ENCODE results near the gene SPOCK3. TPM values are rescaled to one million over a fixed set of nuclear protein-coding genes. Genes with fewer than 3 reads are reported as not detected.

SPOCK3 gene
- total RNA-seq, 1 donor from 2014 or later = not detected

DNA sequence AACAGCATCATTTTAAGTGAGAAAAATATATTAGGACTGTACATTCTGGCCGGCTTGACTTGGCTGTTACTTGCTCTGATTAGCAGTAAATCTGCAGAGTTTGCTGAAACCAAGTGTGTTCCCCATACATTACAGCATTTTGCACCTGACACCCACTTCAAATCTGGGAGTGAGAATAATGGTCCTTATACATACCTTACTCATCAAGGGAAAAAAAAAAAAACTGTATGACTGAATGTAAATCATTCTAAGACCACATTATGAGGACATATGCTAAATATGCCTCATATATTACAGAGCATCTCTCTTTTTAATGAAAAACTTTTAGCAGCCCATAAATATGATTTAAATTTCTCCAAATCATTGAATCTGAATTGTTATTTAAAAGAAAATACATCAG lies 406.7 kb downstream of the SPOCK3 start:
- TF ChIP-seq, protein P1, sequence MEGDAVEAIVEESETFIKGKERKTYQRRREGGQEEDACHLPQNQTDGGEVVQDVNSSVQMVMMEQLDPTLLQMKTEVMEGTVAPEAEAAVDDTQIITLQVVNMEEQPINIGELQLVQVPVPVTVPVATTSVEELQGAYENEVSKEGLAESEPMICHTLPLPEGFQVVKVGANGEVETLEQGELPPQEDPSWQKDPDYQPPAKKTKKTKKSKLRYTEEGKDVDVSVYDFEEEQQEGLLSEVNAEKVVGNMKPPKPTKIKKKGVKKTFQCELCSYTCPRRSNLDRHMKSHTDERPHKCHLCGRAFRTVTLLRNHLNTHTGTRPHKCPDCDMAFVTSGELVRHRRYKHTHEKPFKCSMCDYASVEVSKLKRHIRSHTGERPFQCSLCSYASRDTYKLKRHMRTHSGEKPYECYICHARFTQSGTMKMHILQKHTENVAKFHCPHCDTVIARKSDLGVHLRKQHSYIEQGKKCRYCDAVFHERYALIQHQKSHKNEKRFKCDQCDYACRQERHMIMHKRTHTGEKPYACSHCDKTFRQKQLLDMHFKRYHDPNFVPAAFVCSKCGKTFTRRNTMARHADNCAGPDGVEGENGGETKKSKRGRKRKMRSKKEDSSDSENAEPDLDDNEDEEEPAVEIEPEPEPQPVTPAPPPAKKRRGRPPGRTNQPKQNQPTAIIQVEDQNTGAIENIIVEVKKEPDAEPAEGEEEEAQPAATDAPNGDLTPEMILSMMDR (IDR thresholded peaks at IDR 0.05) = no peak
- H3K27ac ChIP-seq = no peak overlapping the region
- H3K4me3 ChIP-seq = no peak overlapping the region
- no peaks in the 10 kb centered on the region for H3K27me3 ChIP-seq
- intact Hi-C loops (cut with DNase I) = no loop called here
- DNase-seq (ENCODE audit: low spot score in 2 of 2) = no peak
- H3K9me3 ChIP-seq = no peaks in the 10 kb centered on the region
- no peaks in the 10 kb centered on the region for H3K36me3 ChIP-seq
- H3K4me1 ChIP-seq = no peaks in the 10 kb centered on the region

DNA sequence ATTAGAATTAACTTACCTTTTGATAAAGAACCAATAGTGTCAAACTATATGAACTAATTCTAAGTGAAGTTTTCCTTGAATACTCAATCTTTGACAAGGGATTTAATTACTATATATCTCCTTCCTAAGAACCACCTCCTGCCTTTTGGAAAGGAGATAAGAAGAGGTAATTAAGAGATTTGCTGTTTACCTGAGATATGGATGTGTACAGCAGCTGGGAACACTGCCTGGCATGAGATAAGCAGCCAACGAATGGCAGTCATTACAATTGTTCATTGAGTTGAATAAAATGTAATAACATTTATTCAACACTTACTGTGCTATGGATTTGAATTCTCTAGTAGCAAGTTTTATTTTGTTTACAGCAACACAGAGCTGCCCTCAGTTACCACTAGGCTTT lies 407.1 kb downstream of the SPOCK3 start:
- Histone ChIP-seq H3K4me3 (no peak overlapping the region), H3K36me3 (no peaks in the 10 kb centered on the region), H3K9me3 (no peaks in the 10 kb centered on the region), H3K4me1 (no peaks in the 10 kb centered on the region), H3K27me3 (no peaks in the 10 kb centered on the region), H3K27ac (no peak overlapping the region)
- intact Hi-C loops (cut with DNase I) = no loop called here
- TF ChIP-seq, protein P1 (IDR thresholded peaks at IDR 0.05) = no peak
- no peak for DNase-seq (ENCODE audit: low spot score in 2 of 2)

DNA sequence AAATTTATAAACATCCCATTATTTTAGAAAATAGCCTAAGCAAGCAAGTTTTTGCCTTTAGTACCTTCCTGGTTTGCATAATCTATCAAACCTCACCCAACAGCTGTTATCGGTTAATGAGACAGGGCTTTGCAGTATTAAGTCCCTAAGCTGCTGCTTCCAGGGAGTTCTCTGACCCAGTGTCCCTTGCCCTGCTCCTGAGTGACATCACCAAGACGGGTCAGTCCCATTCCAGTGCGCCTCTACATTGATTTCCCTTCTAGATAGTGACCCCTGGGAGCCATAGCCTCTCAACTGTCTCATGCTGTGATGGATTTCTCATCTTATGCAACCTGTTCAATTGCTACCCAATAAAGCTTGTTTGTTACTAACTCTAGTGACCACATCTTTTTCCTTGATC lies 410.4 kb downstream of the SPOCK3 start:
- Histone ChIP-seq H3K27ac (no peak overlapping the region), H3K4me3 (no peak overlapping the region), H3K4me1 (no peaks in the 10 kb centered on the region), H3K27me3 (no peaks in the 10 kb centered on the region), H3K36me3 (no peaks in the 10 kb centered on the region), H3K9me3 (no peaks in the 10 kb centered on the region)
- DNase-seq (ENCODE audit: low spot score in 2 of 2) = no peak
- TF ChIP-seq, protein P1 (IDR thresholded peaks at IDR 0.05) = no peak
- intact Hi-C loops (cut with DNase I) = no loop called here

DNA sequence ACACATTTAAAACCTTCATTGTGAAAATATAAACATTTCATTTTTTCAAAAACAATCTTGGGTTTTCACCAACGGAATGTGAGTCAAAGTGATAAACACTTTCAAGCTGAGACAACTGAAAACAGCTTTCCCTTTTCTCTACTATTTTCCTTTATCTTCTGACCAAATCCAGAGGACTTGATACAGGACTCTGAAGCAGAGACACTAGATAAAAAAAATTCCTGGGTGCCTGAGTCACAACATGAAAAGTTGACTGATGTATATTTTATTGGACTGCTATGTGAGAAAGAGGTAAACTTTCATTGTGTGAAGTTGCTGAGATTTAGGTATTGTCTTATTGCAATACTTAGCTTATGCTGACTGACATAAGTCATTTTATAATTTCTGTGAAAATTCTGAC lies 411.2 kb downstream of the SPOCK3 start:
- no peak overlapping the region for H3K27ac ChIP-seq
- intact Hi-C loops (cut with DNase I) = no loop called here
- H3K36me3 ChIP-seq = no peaks in the 10 kb centered on the region
- TF ChIP-seq, protein P1 (IDR thresholded peaks at IDR 0.05) = no peak
- H3K4me1 ChIP-seq = no peaks in the 10 kb centered on the region
- H3K9me3 ChIP-seq = no peaks in the 10 kb centered on the region
- no peaks in the 10 kb centered on the region for H3K27me3 ChIP-seq
- no peak overlapping the region for H3K4me3 ChIP-seq
- DNase-seq (ENCODE audit: low spot score in 2 of 2) = no peak

DNA sequence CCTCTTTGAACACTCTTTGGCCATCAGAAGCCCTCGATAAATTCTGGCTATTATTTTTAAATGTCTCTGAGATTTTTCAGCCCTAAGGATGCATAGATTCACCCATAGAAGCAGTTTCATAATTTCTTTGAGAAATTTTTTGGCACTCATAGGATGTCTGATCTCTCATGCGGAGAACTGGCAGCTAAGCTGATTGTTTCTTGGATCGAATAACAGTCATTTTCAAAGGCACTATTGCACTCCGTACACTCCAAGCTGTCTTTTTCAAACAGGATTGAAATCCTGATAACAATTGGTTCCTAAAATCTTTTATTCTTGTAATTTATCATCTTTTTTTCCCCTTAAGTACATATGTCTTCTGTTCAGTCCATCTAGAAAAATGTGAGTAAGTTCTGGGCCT lies 411.9 kb downstream of the SPOCK3 start:
- Histone ChIP-seq H3K27me3 (no peaks in the 10 kb centered on the region), H3K9me3 (no peaks in the 10 kb centered on the region), H3K27ac (no peak overlapping the region), H3K4me3 (no peak overlapping the region), H3K36me3 (no peaks in the 10 kb centered on the region), H3K4me1 (no peaks in the 10 kb centered on the region)
- TF ChIP-seq, protein P1 (IDR thresholded peaks at IDR 0.05) = no peak
- DNase-seq (ENCODE audit: low spot score in 2 of 2) = no peak
- intact Hi-C loops (cut with DNase I) = no loop called here

DNA sequence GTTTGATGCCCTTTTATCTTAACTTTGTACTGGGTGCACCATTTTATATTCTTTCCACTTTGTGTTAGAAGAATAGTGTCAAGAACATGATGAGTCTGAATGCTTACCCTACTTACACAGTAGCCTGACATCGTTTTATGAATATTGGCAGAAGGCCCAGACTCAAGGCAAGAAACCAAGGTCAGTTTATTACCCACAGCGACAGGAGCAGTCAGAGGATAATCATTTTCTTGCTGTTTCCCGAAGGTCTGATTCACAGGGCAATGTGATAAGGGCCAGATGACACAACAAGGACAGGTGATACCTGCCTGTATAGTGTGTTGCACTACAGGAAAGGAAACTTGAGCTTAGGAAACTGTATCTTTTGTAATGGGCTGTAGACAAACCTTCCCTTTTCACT lies 417.4 kb downstream of the SPOCK3 start:
- no peaks in the 10 kb centered on the region for H3K4me1 ChIP-seq
- no peak overlapping the region for H3K27ac ChIP-seq
- H3K9me3 ChIP-seq = no peaks in the 10 kb centered on the region
- TF ChIP-seq, protein P1 (IDR thresholded peaks at IDR 0.05) = no peak
- intact Hi-C loops (cut with DNase I) = no loop called here
- H3K4me3 ChIP-seq = no peak overlapping the region
- no peaks in the 10 kb centered on the region for H3K36me3 ChIP-seq
- no peaks in the 10 kb centered on the region for H3K27me3 ChIP-seq
- DNase-seq (ENCODE audit: low spot score in 2 of 2) = no peak

Measured in ascending aorta (tissue), 2 donors.